Fibroblast of lung (primary cell): ENCODE measurements around the gene MYO3B. TPM values are rescaled to one million over a fixed set of nuclear protein-coding genes. Genes with fewer than 3 reads are reported as not detected.

Source experiments
- DNase-seq, 2 donors: peaks; one replicate each; pipeline versions ENCODE4 v3.0.0 to v3.0.0-alpha.2; 2010; ENCODE audit warnings: low read depth in 2 of 2
- H2AFZ ChIP-seq: 2 replicates; pipeline ENCODE4 v1.5.1; 2012; ENCODE audit warnings: low read length, control low read depth, inconsistent platforms
- H3K27ac ChIP-seq: 2 replicates; pipeline ENCODE4 v1.5.1; 2011; ENCODE audit warnings: low read length, control low read depth; ENCODE audit not compliant: insufficient read depth
- H3K27me3 ChIP-seq: 2 replicates; pipeline ENCODE4 v1.5.1; 2011; ENCODE audit warnings: mild to moderate bottlenecking, low read length; ENCODE audit not compliant: control insufficient read depth, insufficient read depth
- H3K36me3 ChIP-seq: 2 replicates; pipeline ENCODE4 v1.5.1; 2011; ENCODE audit warnings: low read length; ENCODE audit not compliant: control insufficient read depth, insufficient read depth
- H3K4me1 ChIP-seq: 2 replicates; pipeline ENCODE4 v1.5.1; 2011; ENCODE audit warnings: low read length; ENCODE audit not compliant: control insufficient read depth, insufficient read depth; ENCODE audit errors: extremely low read depth
- H3K4me2 ChIP-seq: 2 replicates; pipeline ENCODE4 v1.5.1; 2011; ENCODE audit warnings: low read length, control low read depth; ENCODE audit not compliant: insufficient read depth; ENCODE audit errors: extremely low read depth
- H3K4me3 ChIP-seq, 4 experiments: fragments of 200-600 bp in 1 of 4; sonication (generic) in 1 of 4; replicated peaks in 1 of 4; 2 replicates each; pipeline ENCODE4 v1.5.1; 2011 to 2016; ENCODE audit warnings: low read length in 4 of 4, low read depth in 3 of 4, mild to moderate bottlenecking in 3 of 4, control low read depth in 2 of 4, inconsistent platforms in 1 of 4, mixed read lengths in 1 of 4; ENCODE audit not compliant: insufficient read depth in 1 of 4; ENCODE audit errors: control extremely low read depth in 1 of 4
- H3K79me2 ChIP-seq: 2 replicates; pipeline ENCODE4 v1.5.1; 2012; ENCODE audit warnings: mild to moderate bottlenecking, low read length, inconsistent platforms; ENCODE audit not compliant: control insufficient read depth, insufficient read depth
- H3K9ac ChIP-seq: 2 replicates; pipeline ENCODE4 v1.5.1; 2011; ENCODE audit warnings: mild to moderate bottlenecking, low read length, control low read depth; ENCODE audit not compliant: insufficient read depth
- H3K9me3 ChIP-seq: 2 replicates; pipeline ENCODE4 v1.5.1; 2012; ENCODE audit warnings: low read depth, low read length; ENCODE audit not compliant: control insufficient read depth, insufficient read depth
- H4K20me1 ChIP-seq: 2 replicates; pipeline ENCODE4 v1.5.1; 2011; ENCODE audit warnings: low read length; ENCODE audit not compliant: control insufficient read depth, insufficient read depth; ENCODE audit errors: extremely low read depth
- EZH2 ChIP-seq: IDR thresholded peaks from 2 replicates; pipeline ENCODE4 v1.5.1; 2012; ENCODE audit warnings: low read length, control low read depth, mild to moderate bottlenecking; ENCODE audit errors: missing control alignments
- polyA plus RNA-seq, 2 donors: library from polyadenylated mRNA; depleted of rRNA in 1 of 2; stranded (reverse) in 1 of 2; unstranded in 1 of 2; fragments of >200 nt; gene quantifications; 2 replicates each; pipeline ENCODE4 v1.2.1, GENCODE V29; 2011 to 2012; ENCODE audit warnings: missing spikeins in 1 of 2
- total RNA-seq: library from RNA; depleted of rRNA; stranded (reverse); fragments of >200 nt; gene quantifications from 2 replicates; pipeline ENCODE4 v1.2.1, GENCODE V29; 2014
- TF ChIP-seq, protein P1 (sequence below), 2 donors: IDR thresholded peaks in 1 of 2; conservative IDR thresholded peaks in 1 of 2; 1 replicate in 1 of 2; 2 replicates in 1 of 2; pipeline ENCODE4 v1.5.1; 2011 to 2012; ENCODE audit warnings: low read length in 2 of 2, control low read depth in 1 of 2, inconsistent platforms in 1 of 2, low read depth in 1 of 2, mild to moderate bottlenecking in 1 of 2

MYO3B gene
- total and polyA plus RNA-seq, 2 donors (not counting 1 experiment from before 2014, with no cell fraction given) = 0.06 to 0.50 TPM

DNA sequence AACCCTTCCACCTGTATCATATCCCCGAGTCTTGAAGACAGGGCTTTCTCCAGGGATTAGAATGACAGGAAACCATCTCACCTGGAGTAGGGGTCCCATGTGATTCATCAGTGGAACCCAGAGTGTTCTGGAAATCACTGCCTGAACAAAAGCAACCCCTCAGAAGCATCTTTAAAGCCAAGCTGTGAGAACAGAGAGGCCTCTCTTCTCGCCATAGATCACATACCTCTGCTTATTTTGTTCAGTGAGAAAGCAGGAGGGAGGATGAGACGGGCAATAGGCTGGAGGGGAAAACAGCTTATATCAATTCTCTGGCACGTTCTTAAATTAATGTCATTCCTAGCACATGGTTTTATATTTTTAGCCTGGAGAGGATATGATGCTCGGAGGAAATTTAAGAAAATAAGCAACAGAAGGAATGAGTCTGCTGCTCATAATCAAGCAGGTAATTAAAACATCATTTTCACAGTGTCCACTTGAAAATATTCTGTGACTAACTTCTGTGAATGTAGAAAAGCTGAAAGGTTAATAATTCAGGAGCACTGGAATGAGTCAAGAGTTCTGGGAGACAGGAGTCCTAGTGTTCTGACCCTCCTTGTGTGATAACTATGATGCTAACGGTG lies 323.6 kb downstream of the MYO3B start:
- no peak overlapping the region for H3K4me2 ChIP-seq
- TF ChIP-seq EZH2 = no peak
- TF ChIP-seq, protein P1, sequence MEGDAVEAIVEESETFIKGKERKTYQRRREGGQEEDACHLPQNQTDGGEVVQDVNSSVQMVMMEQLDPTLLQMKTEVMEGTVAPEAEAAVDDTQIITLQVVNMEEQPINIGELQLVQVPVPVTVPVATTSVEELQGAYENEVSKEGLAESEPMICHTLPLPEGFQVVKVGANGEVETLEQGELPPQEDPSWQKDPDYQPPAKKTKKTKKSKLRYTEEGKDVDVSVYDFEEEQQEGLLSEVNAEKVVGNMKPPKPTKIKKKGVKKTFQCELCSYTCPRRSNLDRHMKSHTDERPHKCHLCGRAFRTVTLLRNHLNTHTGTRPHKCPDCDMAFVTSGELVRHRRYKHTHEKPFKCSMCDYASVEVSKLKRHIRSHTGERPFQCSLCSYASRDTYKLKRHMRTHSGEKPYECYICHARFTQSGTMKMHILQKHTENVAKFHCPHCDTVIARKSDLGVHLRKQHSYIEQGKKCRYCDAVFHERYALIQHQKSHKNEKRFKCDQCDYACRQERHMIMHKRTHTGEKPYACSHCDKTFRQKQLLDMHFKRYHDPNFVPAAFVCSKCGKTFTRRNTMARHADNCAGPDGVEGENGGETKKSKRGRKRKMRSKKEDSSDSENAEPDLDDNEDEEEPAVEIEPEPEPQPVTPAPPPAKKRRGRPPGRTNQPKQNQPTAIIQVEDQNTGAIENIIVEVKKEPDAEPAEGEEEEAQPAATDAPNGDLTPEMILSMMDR (conservative IDR thresholded peaks at IDR 0.05 in 1 of 2, IDR thresholded peaks at IDR 0.05 in 1 of 2; ENCODE audit: low read depth in 1 of 2, low read length in 2 of 2) = no peak

DNA sequence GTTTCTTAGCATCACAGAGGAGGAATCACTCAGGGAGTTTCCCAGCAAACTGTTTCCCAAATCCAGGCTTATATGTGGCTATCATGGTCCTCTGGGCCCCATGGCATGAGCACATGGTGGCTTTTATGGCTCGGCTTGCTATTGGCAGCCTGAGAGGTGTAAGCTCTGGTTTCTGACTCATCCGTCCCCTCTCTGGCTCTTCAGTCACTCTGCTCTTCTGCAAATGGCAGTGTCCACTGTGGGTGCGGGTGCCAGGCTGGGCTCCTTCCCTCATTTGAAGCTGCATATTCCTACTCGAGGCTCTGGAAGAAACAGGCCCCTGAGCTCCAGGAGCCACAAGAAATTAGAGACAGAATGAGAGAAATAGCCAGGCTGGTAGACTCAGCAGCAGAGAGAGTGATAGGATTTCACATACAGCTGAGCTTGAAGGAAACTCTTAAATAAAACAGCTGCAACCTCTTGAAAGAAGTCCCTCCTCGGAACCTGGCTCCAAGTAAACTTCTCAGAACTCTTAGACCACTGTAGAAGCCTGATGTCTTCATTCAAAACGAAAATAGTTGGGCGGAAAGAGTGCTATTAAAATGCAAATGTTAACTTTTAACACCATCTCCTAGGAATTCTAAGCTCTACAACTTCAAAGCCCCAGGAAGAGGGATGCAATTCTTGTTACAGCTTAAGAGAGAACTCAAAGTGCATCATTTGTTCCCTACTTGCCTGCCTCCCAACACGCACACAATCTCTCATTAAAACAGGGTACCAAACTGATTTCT lies 324.6 kb downstream of the MYO3B start:
- H3K36me3 ChIP-seq = no peaks in the 10 kb centered on the region
- no peak overlapping the region for H3K4me3 ChIP-seq
- TF ChIP-seq EZH2 = no peak
- TF ChIP-seq, protein P1 (conservative IDR thresholded peaks at IDR 0.05 in 1 of 2, IDR thresholded peaks at IDR 0.05 in 1 of 2; ENCODE audit: low read depth in 1 of 2, low read length in 2 of 2) = no peak

More for the DNA sequence above, 323.6 kb downstream of the MYO3B start:
- Histone ChIP-seq H3K4me1 (no peaks in the 10 kb centered on the region), H3K36me3 (no peaks in the 10 kb centered on the region), H3K27ac (no peak overlapping the region), H4K20me1 (no peaks in the 10 kb centered on the region), H3K27me3 (peaks cover 8% of the 10 kb centered on the region), H2AFZ (no peak overlapping the region), H3K79me2 (no peaks in the 10 kb centered on the region), H3K9me3 (no peaks in the 10 kb centered on the region), H3K4me3 (no peak overlapping the region), H3K9ac (no peak overlapping the region)
- DNase-seq = no peak

DNA sequence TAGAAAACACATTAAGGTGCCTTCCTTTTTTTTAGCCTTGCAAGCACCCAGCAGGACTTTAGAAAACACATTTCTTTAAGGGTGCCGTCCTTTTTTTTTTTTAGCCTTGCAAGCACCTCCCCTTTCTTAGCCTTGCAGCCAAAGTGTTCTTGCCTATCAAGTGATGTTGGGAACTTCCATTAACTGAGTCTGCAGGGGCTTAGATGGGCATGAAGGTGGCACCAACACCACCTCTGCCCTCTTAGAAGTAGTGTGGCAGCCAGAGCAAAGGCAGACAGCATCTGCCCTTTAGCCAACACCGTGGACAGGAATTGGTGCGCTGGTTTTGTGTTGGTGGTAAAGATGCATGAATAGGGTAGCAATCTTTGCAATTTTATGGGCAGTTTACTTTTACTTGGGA lies 325.6 kb downstream of the MYO3B start:
- Histone ChIP-seq H3K4me2 (no peak overlapping the region), H3K27ac (no peak overlapping the region), H3K27me3 (peaks cover 8% of the 10 kb centered on the region), H3K9me3 (no peaks in the 10 kb centered on the region), H4K20me1 (no peaks in the 10 kb centered on the region), H3K4me3 (no peak overlapping the region), H3K36me3 (no peaks in the 10 kb centered on the region), H3K9ac (no peak overlapping the region), H3K4me1 (no peaks in the 10 kb centered on the region), H2AFZ (no peak overlapping the region), H3K79me2 (no peaks in the 10 kb centered on the region)
- no peak for DNase-seq
- TF ChIP-seq EZH2 = no peak
- TF ChIP-seq, protein P1 (conservative IDR thresholded peaks at IDR 0.05 in 1 of 2, IDR thresholded peaks at IDR 0.05 in 1 of 2; ENCODE audit: low read depth in 1 of 2, low read length in 2 of 2) = no peak

More for the DNA sequence above, 324.6 kb downstream of the MYO3B start:
- no peak for DNase-seq
- Histone ChIP-seq H4K20me1 (no peaks in the 10 kb centered on the region), H3K27ac (no peak overlapping the region), H3K4me1 (no peaks in the 10 kb centered on the region), H3K9ac (no peak overlapping the region), H3K79me2 (no peaks in the 10 kb centered on the region), H2AFZ (no peak overlapping the region), H3K4me2 (no peak overlapping the region), H3K9me3 (no peaks in the 10 kb centered on the region), H3K27me3 (peaks cover 8% of the 10 kb centered on the region)
